Activated T-helper 2 cell treated with anti-CD3 and anti-CD28 coated beads, Interferon-gamma antibody, Interleukin-2, Interleukin-4, amounts not matched to agents 10 μg/mL and 5 μg/mL and 100 μg/mL, durations not matched to agents 14 hours and 24 hours and 36 hours (primary cell): Measurements from ENCODE around the gene PRKCSH. TPM values are rescaled to one million over a fixed set of nuclear protein-coding genes. Genes with fewer than 3 reads are reported as not detected.
"Not testable (repeated sequence)": the region's sequence is repeated elsewhere in the genome, so short reads cannot be mapped to it uniquely, and the experiment has no call there.

Source experiments
- DNase-seq: peaks from one replicate; pipeline ENCODE4 v3.0.0; 2021; ENCODE audit warnings: low spot score
- H3K27ac Mint-ChIP-seq: one replicate; pipeline ENCODE4 v1.8.0; 2021; ENCODE audit warnings: mixed read lengths
- H3K27me3 Mint-ChIP-seq: one replicate; pipeline ENCODE4 v1.8.0; 2021; ENCODE audit warnings: low read depth, mixed read lengths
- H3K36me3 Mint-ChIP-seq: one replicate; pipeline ENCODE4 v1.8.0; 2021; ENCODE audit warnings: low read depth, mixed read lengths
- H3K4me1 Mint-ChIP-seq: one replicate; pipeline ENCODE4 v1.8.0; 2021; ENCODE audit warnings: low read depth, mixed read lengths
- H3K4me3 Mint-ChIP-seq: one replicate; pipeline ENCODE4 v1.8.0; 2021; ENCODE audit warnings: low read depth, mild to moderate bottlenecking, moderate library complexity, mixed read lengths
- H3K9me3 Mint-ChIP-seq: one replicate; pipeline ENCODE4 v1.8.0; 2021; ENCODE audit warnings: mixed read lengths
- intact Hi-C: fragments of 100-400 bp; cut with micrococcal nuclease; formaldehyde crosslinking; loops from one replicate; pipeline ENCODE4 v1.15.1; 2023
- total RNA-seq: library from RNA; stranded (reverse); gene quantifications from 2 replicates; pipeline ENCODE4 v1.2.3, GENCODE V29; 2022

The PRKCSH gene
- total RNA-seq, 1 donor from 2014 or later: 282 TPM

DNA sequence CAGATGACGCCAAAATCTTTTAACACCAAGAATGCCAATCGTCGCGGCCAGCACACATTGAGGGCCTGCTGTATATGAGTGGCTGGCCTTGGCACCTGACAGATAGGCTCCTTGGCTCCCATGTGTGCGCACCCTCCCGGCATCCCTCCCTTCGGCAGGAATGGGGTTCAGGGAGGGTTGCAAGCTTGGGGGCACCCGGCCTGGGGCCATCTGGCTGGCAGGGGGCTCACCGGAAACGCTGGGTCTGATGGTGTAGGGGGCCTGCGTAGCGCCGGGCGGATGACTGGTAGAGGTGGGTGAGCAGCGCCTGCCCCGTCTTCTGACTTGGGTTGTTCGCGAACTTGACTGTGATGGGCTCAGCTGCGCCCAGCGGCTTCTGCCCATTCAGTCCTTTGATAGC lies 22.4 kb downstream of the PRKCSH start:
- Mint-ChIP-seq H3K36me3 (no peaks in the 10 kb centered on the region), H3K4me1 (no peaks in the 10 kb centered on the region), H3K9me3 (no peaks in the 10 kb centered on the region), H3K27ac (no peak overlapping the region), H3K27me3 (no peaks in the 10 kb centered on the region), H3K4me3 (no peak overlapping the region)
- DNase-seq: no peak
- intact Hi-C loops: no loop called here

GRCh38 chr19:11458236-11458900 lies 22.9 kb downstream of the PRKCSH start:
- DNase-seq: no peak
- no peaks in the 10 kb centered on the region for H3K4me1 Mint-ChIP-seq
- intact Hi-C loops: no loop called here
- no peaks in the 10 kb centered on the region for H3K36me3 Mint-ChIP-seq
- no peak overlapping the region for H3K4me3 Mint-ChIP-seq
- H3K9me3 Mint-ChIP-seq: no peaks in the 10 kb centered on the region
- H3K27me3 Mint-ChIP-seq: no peaks in the 10 kb centered on the region
- no peak overlapping the region for H3K27ac Mint-ChIP-seq

DNA sequence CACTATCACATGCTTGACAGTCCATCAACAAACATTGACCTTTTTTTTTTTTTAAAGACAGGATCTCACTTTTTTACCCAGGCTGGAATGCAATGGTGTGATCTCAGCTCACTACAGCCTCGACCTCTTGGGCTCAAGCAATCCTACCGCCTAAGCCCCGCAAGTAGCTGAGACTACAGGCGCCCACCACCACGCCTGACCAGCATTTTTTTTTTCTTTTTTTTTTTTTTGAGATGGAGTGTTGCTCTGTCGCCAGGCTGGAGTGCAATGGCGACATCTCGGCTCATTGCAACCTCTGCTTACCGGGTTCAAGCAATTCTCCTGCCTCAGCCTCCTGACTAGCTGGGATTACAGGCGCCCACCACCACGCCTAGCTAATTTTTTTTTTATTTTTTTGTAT lies 23.5 kb downstream of the PRKCSH start:
- H3K36me3 Mint-ChIP-seq, H3K27ac Mint-ChIP-seq, H3K27me3 Mint-ChIP-seq, H3K4me1 Mint-ChIP-seq, intact Hi-C loops, H3K9me3 Mint-ChIP-seq, H3K4me3 Mint-ChIP-seq, DNase-seq: not testable (repeated sequence)

GRCh38 chr19:11460207-11460606 lies 24.8 kb downstream of the PRKCSH start:
- H3K4me1 Mint-ChIP-seq: no peaks in the 10 kb centered on the region
- H3K4me3 Mint-ChIP-seq: no peak overlapping the region
- DNase-seq: no peak
- intact Hi-C loops: no loop called here
- H3K27ac Mint-ChIP-seq: no peak overlapping the region
- no peaks in the 10 kb centered on the region for H3K27me3 Mint-ChIP-seq
- no peaks in the 10 kb centered on the region for H3K36me3 Mint-ChIP-seq
- no peaks in the 10 kb centered on the region for H3K9me3 Mint-ChIP-seq

- Mint-ChIP-seq H3K9me3 (no peaks in the 10 kb centered on the region), H3K4me1 (no peaks in the 10 kb centered on the region), H3K4me3 (no peak overlapping the region), H3K27ac (no peak overlapping the region), H3K27me3 (no peaks in the 10 kb centered on the region), H3K36me3 (no peaks in the 10 kb centered on the region)
- intact Hi-C loops: no loop called here
- no peak for DNase-seq
These were observed 26.0 kb downstream of the PRKCSH start for GRCh38 chr19:11461453-11461852.

DNA sequence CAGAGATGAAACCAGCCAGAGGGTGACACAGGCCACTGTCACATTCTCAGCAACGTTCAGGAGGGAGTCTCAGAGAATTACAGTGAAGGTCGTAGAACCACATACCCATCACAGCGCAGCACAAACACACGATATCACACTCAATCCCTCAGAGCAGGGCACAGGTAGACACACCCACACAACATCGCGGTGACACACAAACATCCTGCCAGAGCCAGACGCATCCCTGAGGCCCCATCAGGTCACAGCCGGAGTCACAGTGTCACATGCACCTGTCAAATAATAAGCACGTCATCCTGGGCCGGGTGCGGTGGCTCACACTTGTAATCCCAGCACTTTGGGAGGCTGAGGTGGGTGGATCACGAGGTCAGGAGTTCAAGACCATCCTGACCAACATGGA lies 28.0 kb downstream of the PRKCSH start:
- intact Hi-C loops: no loop called here
- H3K27me3 Mint-ChIP-seq: no peaks in the 10 kb centered on the region
- no peak overlapping the region for H3K27ac Mint-ChIP-seq
- no peaks in the 10 kb centered on the region for H3K9me3 Mint-ChIP-seq
- H3K36me3 Mint-ChIP-seq: no peaks in the 10 kb centered on the region
- H3K4me3 Mint-ChIP-seq: no peak overlapping the region
- H3K4me1 Mint-ChIP-seq: no peaks in the 10 kb centered on the region
- no peak for DNase-seq

DNA sequence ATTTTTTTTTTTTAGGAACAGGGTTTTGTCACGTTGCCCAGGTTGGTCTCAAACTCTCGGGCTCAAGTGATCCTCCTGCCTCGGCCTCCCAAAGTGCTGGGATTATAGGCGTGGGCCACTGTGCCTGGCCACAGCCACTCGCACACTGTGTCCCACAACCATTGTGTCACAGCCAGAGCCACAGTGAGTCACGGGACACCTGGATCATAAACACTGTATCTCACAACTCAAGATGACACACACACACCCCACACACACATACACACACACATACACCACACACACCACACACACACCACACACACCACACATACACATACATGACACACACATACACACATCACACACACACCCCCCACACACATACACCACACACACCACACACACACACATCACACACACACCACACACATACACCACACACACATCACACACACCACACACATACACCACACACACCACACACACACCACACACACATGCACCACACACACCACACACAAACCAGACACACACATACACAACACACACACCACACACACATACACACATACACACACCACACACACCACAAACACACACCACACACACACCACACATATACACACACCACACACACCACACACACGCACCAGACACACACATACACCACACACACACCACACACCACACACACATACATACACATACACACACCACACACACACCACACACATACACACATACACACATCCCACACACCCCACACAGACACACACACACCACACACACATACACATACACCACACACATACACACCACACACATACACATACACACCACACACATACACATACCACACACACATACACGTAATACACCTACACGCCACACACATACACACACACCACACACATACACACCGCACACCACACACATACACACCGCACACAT lies 29.2 kb downstream of the PRKCSH start:
- no peak overlapping the region for H3K4me3 Mint-ChIP-seq

DNA sequence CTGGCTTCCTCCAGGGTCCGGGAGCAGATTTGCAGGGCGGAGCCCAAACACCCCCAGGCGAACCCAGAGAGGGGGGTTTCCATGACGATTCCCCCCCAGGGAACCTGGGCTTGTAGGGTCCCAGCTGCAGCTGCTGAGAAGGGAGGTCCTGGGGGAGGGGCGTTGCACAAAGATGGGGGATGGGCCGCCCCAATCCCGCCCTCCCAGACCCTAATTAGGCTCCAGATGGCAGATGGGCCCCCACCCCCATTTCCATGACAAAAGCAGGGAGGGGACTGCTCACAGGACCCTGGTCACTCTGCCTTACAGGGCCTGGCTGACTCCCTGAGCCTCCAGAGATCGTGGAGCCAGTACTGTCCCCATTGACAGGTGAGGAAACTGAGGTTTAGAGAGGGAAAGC lies 30.2 kb downstream of the PRKCSH start:
- Mint-ChIP-seq H3K36me3 (no peaks in the 10 kb centered on the region), H3K27me3 (no peaks in the 10 kb centered on the region), H3K4me3 (no peak overlapping the region), H3K4me1 (no peaks in the 10 kb centered on the region), H3K9me3 (no peaks in the 10 kb centered on the region), H3K27ac (no peak overlapping the region)
- no peak for DNase-seq
- intact Hi-C loops: no loop called here

More for the DNA sequence above, 29.2 kb downstream of the PRKCSH start:
- H3K36me3 Mint-ChIP-seq: no peaks in the 10 kb centered on the region
- H3K27ac Mint-ChIP-seq: no peak overlapping the region
- H3K4me1 Mint-ChIP-seq: no peaks in the 10 kb centered on the region
- H3K9me3 Mint-ChIP-seq: no peaks in the 10 kb centered on the region
- no peak for DNase-seq
- no peaks in the 10 kb centered on the region for H3K27me3 Mint-ChIP-seq
- intact Hi-C loops: no loop called here

DNA sequence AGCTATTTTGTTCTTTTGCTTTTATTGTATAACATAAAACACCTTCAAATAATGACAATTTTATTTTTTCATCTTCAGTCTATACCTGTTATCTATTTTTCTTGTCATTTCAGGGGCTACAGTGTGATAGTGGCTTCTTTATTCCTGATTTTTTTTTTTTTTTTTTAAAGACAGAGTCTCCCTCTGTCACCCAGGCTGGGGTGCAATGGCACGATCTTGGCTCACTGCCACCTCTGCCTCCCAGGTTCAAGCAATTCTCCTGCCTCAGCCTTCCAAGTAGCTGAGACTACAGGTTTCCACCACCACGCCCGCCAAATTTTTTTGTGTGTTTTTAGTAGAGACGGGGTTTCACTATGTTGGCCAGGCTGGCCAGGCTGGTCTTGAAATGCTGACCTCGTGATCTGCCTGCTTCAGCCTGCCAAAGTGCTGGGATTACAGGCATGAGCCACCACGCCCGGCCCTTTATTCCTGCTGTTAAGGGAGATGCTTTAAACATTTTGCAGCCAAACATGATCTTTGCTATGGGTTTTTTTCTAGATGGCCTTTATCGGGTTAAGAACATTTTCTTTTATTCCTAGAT lies 32.9 kb downstream of the PRKCSH start:
- H3K4me3 Mint-ChIP-seq, H3K27me3 Mint-ChIP-seq, H3K27ac Mint-ChIP-seq, intact Hi-C loops, H3K36me3 Mint-ChIP-seq, H3K9me3 Mint-ChIP-seq, DNase-seq, H3K4me1 Mint-ChIP-seq: not testable (repeated sequence)

GRCh38 chr19:11473725-11474124 lies 38.3 kb downstream of the PRKCSH start:
- intact Hi-C loops: no loop called here
- DNase-seq: no peak
- H3K9me3 Mint-ChIP-seq: no peaks in the 10 kb centered on the region
- no peaks in the 10 kb centered on the region for H3K36me3 Mint-ChIP-seq
- no peaks in the 10 kb centered on the region for H3K4me1 Mint-ChIP-seq
- H3K27ac Mint-ChIP-seq: no peak overlapping the region
- H3K4me3 Mint-ChIP-seq: no peak overlapping the region
- H3K27me3 Mint-ChIP-seq: peaks cover 30% of the 10 kb centered on the region

- intact Hi-C loops: not testable (repeated sequence)
- peaks cover 35% of the 10 kb centered on the region for H3K27me3 Mint-ChIP-seq
These were observed 39.9 kb downstream of the PRKCSH start for GRCh38 chr19:11475343-11475742.

DNA sequence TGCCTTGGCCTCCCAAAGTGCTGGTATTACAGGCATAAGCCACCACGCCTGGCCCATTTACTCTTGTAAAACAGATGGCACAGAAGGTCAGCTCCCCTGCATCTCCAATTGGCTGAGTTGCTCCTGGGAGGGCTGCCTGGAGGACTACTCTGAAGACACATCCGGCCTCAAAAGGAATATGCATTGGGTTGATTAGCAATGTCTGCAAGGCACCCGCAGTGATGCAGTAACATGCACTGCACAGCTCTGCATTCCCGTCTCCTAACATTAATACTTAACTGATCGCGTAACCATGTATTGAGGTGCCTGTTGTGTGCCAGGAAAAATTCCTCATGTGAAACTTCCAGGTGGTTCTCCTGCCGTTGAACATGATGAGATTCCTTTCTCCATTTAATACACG lies 40.4 kb downstream of the PRKCSH start:
- no peaks in the 10 kb centered on the region for H3K36me3 Mint-ChIP-seq
- H3K27me3 Mint-ChIP-seq: peaks cover 35% of the 10 kb centered on the region
- no peak overlapping the region for H3K4me3 Mint-ChIP-seq
- no peak for DNase-seq
- H3K4me1 Mint-ChIP-seq: peaks cover 3% of the 10 kb centered on the region
- H3K27ac Mint-ChIP-seq: no peak overlapping the region
- no peaks in the 10 kb centered on the region for H3K9me3 Mint-ChIP-seq
- intact Hi-C loops: no loop called here

More at GRCh38 chr19:11475343-11475742, 39.9 kb downstream of the PRKCSH start:
- not testable (repeated sequence) for H3K27ac Mint-ChIP-seq, H3K4me3 Mint-ChIP-seq, H3K9me3 Mint-ChIP-seq, H3K4me1 Mint-ChIP-seq, H3K36me3 Mint-ChIP-seq, DNase-seq
